Fibroblast of skin of left biceps (primary cell): ENCODE measurements around the gene MLST8.

Experiments
- DNase-seq, 2 experiments: peaks; one replicate each; pipeline ENCODE4 v3.0.0-alpha.2; 2013; ENCODE audit warnings: low read depth in 2 of 2

MLST8 gene

GRCh38 chr16:2173366-2173765 lies 31.9 kb upstream of the MLST8 start:
- no peak for DNase-seq

DNA sequence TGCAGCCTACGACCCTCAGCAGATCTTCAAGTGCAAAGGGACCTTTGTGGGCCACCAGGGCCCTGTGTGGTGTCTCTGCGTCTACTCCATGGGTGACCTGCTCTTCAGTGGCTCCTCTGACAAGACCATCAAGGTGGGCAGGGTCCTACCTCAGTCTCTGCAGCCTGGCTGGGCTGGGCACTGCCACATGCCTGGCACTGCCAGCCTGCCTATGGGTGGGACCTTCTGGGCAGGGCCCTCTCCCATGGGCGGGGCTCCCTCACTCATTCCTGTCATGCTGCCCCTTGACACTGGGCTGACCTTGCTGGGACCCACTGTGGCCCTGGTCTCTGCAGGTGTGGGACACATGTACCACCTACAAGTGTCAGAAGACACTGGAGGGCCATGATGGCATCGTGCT lies 31.3 kb upstream of the MLST8 start:
- no peak for DNase-seq

DNA sequence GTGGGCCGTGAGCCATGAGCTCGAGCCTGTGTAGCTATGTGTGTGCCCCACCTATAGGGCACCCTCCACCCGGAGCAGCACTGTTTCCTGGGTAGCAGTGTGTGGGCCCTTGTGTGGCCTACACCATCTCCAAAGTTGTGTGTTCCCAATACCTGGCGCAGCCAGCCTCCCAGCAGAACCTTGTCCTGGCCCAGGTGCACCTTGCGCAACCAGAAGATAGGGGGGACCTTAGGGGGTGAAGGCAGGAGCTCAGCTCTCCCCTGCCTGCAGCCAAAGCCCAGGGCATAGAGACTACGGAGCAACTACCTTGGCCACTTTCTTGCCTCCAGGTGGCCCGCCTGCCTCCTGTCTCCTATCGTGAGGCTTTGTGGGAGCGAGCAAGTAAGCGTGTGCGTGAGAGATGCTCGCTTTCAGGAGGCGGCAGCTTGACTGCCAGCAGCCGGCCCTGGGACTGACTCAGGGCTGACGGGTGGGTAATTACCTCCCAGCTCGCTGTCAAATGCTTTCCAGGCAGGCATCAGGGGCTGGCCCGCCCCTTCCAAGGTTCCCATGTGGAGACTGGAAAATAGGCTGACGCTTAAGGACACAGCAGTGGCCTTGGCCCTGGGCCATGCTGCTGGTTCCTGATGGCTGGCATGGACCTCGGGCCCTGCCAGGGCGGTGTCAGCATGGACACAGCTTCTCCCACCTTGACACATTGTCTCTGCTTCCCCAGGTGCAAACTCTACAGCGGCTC lies 30.7 kb upstream of the MLST8 start:
- no peak for DNase-seq

GRCh38 chr16:2175454-2175853 lies 29.8 kb upstream of the MLST8 start:
- DNase-seq = no peak

DNA sequence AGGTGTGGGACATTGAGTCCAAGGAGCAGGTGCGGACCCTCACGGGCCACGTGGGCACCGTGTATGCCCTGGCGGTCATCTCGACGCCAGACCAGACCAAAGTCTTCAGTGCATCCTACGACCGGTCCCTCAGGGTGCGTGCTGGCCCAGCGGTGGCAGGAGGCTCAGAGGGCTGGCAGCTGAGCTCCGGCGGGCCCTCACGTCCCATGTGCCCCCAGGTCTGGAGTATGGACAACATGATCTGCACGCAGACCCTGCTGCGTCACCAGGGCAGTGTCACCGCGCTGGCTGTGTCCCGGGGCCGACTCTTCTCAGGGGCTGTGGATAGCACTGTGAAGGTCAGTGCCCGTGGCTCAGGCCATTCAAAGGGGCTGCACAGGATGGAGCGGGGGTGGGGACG lies 29.2 kb upstream of the MLST8 start:
- no peak for DNase-seq

DNA sequence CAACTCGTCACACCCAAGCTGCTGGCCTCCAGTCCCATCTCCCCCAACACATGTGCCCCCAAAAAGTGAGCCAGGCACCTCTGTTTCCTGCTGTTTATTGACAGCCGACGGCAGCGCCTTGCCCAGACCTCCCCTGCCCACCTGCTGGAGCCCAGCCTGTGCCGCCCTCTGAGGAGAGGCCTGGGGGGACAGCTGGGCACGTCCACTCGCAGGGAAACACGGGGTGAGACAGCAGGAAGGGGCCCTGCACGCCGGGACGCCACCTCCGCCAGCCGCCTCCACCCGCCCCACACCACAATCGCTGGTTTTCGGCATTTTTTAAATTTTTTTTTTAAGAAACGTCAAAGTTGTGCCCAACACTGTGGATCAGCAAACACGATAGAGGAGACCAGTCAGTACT lies 28.2 kb upstream of the MLST8 start:
- no peak for DNase-seq

- DNase-seq = no peak
Measured at GRCh38 chr16:2177561-2177960, 27.7 kb upstream of the MLST8 start.

DNA sequence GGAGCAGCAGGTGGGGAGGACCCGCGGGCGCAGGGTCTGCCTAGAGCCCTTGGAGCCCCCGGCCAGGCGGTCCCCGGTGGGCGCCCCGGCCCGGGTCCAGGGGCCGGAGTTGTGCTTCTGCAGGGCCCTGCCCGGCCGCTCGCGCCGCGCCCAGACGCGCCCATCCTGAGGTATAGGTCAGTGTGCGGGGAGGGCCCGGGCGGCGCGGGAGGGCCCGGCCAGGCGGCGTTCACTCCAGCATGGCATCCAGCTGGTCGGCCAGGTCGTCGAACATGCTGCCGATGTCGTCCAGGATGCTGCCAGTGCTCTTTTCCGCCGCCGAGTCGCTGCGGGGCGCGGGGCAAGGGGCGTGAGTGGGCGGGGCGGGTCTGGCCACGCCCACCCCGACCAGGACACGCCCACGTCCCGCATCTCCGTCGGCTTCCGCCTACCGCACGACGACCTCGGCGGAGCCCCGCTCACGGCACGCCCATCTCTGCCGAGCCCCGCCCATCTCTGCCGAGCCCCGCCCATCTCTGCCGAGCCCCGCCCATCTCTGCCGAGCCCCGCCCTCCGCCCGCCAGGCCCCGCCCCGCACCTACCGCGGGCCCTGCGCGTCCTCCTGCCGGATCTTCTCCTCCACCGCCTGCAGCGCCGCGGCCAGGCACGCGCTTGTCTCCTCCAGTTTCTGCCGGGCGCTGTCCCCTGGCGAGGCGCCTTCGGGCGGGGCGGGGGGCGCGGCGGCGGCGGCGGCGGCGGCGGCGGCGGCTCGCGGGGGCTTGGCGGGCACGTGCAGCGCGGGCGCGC lies 26.7 kb upstream of the MLST8 start:
- DNase-seq = no peak

DNA sequence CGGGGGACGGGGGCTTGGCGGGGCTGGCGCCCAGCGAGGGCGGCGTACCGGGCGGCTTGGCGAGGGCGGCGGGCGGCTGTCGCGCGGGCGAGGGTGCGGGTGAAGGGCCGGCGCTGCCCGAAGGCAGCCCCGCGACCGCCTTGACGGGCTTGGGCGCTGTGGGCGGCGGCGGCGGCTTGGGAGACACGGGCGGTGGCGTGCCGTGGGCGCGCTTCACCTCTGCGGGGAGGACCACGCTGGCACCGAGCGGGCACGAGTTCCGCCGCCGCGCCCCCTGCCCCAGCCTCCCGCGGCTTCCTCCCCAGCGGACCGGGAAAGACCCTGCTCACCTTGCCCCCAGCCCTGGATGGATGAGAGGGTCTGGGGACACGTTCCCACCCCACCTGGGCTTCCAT lies 26.1 kb upstream of the MLST8 start:
- DNase-seq = no peak

GRCh38 chr16:2179576-2179975 lies 25.7 kb upstream of the MLST8 start:
- DNase-seq = no peak

DNA sequence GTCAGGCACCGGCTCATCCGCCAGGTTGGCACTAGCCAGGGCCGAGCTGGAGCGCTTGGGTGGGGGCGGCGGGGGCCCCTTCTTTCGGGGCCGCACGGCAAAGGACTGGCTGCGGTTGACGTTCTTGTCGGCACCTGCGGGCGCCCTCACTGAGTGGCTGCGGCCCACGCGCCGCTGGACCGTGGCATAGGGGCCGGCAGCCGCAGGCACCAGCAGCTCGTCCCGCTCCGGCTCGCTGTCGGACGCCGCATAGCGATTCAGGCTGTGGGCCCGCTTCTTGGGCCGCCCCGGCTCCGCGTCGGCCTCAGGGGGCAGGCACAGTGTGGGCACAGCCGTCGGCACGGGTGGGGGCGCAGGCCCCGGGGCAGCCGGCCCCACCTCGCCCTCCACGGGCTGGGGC lies 24.8 kb upstream of the MLST8 start:
- no peak for DNase-seq

DNA sequence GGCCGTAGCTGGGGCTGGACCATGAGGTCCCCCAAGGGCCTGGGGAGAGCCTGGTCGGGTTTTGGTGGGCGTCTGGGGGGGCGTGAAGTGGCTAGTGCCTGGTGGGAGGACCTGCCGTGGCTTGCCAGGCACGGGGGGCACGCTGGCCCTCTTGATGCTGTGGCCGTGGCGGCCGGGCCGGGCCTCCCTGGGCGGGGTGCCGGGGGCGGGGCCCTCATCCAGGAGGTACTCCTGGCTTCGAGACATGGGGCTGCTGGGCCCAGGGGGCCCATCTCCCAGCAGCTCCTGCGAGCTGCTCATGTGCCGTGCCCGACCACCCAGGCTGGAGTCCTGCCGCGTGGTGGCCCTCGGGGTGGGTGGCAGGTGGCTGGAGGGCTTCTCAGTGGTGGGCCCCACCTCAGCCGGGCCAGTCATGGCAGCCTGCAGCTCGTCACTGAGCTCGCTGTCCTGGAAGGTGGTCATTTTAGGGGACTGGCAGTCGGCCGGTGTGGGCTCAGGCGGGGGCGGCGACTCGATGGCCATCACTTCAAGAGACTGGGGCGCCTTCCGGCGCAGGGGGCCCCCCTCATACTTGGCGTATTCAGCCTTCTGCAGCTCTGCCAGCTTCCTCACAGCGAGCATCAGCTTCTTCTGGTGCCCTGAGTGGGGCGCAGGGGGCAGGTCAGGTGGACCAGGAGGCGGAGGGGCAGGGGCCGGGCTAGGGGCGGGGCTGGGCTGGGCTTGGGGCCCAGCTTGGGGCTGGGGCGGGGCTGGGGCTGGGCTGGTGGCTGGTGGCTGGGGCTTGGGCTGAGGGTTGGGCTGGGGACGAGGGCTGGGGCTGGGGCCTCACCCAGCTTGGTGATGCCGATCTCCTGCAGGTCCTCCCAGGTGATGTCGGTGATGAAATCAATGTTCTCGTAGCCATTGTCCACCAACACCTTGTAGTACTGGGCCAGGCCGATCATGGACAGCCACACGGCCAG lies 24.0 kb upstream of the MLST8 start:
- DNase-seq = no peak

DNA sequence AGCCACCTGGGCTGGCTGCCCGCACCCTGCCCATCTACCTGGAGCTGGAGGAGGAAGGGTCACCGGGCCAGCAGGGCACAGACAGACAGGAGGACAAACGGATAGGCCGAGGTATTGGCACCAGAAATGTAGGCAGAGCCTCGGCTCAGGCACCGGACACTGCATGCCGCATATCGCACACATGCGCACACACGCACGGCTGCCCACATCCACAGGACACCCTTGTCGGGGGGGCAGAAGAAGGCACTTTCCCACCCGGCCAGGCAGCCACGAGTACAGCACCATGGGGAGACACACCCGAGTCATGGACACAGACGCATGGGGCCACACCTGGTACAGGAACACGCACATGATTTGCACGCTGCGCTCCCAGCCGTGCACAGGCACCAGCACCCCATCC lies 23.3 kb upstream of the MLST8 start:
- DNase-seq = no peak

- no peak for DNase-seq
Measured at GRCh38 chr16:2183671-2184070, 21.6 kb upstream of the MLST8 start.

DNA sequence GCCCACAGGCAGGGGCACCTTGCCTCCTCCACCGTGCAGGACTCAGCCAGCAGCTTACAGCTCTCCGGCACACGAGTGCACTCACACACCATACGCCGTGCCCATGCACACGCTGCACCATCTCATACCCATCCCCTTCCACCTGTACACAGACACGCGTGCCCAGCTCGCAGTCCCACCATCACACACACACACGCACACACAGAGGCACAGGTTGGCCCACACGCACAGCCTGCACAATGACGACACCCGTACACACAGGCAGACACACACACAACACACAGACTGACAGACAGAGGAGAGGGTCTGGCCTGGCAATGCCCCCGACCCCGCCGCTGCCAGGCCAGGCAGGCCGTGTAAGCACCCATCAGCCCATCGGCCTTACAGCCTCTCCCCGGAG lies 20.9 kb upstream of the MLST8 start:
- no peak for DNase-seq

- no peak for DNase-seq
Measured at GRCh38 chr16:2184962-2185361, 20.3 kb upstream of the MLST8 start.

DNA sequence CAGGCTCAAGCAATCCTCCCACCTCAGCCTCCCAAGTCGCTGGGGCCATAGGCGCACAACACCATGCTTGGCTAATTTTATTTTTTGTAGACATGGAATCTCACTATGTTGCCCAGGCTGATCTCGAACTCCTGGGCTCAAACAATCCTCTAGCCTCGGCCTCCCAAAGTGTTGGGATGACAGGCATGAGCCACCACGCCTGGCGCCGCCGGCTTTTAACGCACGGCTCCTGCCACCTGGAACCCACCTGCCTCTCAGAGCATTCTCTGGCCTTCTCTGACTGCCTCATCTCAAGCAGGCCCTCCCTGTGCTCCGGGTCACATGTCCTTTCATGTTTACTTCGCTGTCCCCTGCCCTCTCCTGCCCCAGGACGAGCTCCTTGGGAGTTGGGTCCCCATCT lies 19.2 kb upstream of the MLST8 start:
- no peak for DNase-seq

GRCh38 chr16:2186505-2186904 lies 18.7 kb upstream of the MLST8 start:
- DNase-seq = no peak

DNA sequence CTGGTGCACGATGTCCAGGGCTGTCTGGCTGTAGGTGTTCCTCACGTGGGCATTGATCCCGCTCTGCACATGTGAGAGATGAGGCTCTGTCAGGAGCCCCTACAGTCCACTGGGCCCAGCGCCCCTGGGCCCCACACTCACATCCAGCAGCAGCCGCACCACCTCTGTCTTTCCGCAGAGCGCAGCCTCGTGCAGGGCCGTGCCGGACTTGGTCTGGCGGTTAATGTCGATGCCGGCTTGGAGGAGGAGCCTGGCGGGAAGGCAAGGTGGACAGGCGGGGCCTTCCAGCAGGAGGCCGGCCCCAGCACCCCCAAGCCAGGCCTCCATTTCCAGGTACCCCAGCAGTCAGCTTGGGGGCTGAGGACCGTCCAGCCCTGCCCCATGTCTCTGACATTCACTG lies 18.0 kb upstream of the MLST8 start:
- no peak for DNase-seq

DNA sequence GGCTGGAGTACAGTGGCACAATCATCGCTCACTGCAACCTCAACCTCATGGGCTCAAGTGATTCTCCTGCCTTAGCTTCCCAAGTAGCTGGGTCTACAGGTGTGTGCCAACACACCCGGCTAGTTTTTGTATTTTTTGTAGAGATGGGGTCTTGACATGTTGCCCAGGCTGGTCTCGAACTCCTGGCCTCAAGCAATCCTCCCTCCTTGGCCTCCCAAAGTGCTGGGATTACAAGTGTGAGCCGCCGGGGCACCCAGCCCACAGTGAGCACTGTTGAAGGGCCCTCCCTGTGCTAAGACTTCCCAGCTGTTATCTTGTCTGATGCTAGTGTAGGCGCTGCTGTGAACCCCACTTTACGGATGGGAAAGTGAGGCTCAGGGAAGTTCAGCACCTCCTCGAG lies 16.9 kb upstream of the MLST8 start:
- no peak for DNase-seq

GRCh38 chr16:2189252-2189893 lies 15.9 kb upstream of the MLST8 start:
- no peak for DNase-seq
